Measurements from ENCODE around the gene CCT3. TPM values are rescaled to one million over a fixed set of nuclear protein-coding genes. Genes with fewer than 3 reads are reported as not detected.
"Not testable (repeated sequence)": the region's sequence is repeated elsewhere in the genome, so short reads cannot be mapped to it uniquely, and the experiment has no call there.

CCT3 gene
- total RNA-seq, 1 experiment from 2014 or later = 451 TPM

DNA sequence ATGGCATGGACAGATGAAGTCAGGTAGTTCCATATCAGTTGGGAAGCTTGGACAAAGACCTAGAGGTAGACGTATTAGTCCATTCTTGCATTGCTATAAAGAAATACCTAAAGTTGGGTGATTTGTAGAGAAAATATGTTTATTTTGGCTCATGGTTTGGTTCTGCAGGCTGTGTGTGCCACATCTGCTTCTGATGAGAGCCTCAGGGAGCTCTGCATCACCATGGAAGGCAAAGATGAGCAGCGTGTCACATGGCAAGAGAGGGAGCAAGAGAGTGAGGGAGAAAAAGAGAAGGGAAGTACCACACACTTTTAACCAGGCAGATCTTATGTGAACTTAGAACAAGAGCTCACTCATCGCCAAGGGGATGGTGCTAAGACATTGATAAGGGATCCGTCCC is 9.2 kb upstream of the CCT3 start:
- no TSS peak for BruUV-seq (replicated peaks)
- no peak overlapping the region for H3K4me3 ChIP-seq (ENCODE audit: low read depth in 2 of 2, low read length in 2 of 2)
- intact Hi-C loops (cut with micrococcal nuclease; ENCODE audit: unreplicated experiment) (no loop called here), in situ Hi-C loops (cut with HindIII; ENCODE audit: low pct_unique_long_range_greater_than_20kb, low sequenced_read_pairs) (no loop called here)
- CTCF ChIA-PET = no interaction called here
- H3K27ac ChIP-seq (ENCODE audit: low read length) = no peak overlapping the region
- POLR2A ChIA-PET = interaction anchor here (0.6 kb wide), 1 partner anchor 8 kb away, joined by 3 read pairs; no protein-coding TSS in a partner anchor
- no peaks in the 10 kb centered on the region for H3K4me1 ChIP-seq (ENCODE audit: control insufficient read depth, insufficient read depth, low read length)
- ATAC-seq (no peak), DNase-seq (ENCODE audit: low read depth, low spot score) (no peak)
- no peaks in the 10 kb centered on the region for H3K9me3 ChIP-seq (ENCODE audit: control insufficient read depth, insufficient read depth, low read depth, low read length)
- no peaks in the 10 kb centered on the region for H3K36me3 ChIP-seq (ENCODE audit: control insufficient read depth, insufficient read depth, low read length)
- TF ChIP-seq, protein P1, sequence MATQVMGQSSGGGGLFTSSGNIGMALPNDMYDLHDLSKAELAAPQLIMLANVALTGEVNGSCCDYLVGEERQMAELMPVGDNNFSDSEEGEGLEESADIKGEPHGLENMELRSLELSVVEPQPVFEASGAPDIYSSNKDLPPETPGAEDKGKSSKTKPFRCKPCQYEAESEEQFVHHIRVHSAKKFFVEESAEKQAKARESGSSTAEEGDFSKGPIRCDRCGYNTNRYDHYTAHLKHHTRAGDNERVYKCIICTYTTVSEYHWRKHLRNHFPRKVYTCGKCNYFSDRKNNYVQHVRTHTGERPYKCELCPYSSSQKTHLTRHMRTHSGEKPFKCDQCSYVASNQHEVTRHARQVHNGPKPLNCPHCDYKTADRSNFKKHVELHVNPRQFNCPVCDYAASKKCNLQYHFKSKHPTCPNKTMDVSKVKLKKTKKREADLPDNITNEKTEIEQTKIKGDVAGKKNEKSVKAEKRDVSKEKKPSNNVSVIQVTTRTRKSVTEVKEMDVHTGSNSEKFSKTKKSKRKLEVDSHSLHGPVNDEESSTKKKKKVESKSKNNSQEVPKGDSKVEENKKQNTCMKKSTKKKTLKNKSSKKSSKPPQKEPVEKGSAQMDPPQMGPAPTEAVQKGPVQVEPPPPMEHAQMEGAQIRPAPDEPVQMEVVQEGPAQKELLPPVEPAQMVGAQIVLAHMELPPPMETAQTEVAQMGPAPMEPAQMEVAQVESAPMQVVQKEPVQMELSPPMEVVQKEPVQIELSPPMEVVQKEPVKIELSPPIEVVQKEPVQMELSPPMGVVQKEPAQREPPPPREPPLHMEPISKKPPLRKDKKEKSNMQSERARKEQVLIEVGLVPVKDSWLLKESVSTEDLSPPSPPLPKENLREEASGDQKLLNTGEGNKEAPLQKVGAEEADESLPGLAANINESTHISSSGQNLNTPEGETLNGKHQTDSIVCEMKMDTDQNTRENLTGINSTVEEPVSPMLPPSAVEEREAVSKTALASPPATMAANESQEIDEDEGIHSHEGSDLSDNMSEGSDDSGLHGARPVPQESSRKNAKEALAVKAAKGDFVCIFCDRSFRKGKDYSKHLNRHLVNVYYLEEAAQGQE (IDR thresholded peaks at IDR 0.05; ENCODE audit: insufficient read depth in 1 of 2, low read depth in 2 of 2, low read length in 1 of 2) = no peak
- TF ChIP-seq SIN3A (IDR thresholded peaks at IDR 0.05; ENCODE audit: borderline replicate concordance, insufficient read depth, low read depth, low read length) = no peak
- no peak for TF ChIP-seq TCF7L2 (IDR thresholded peaks at IDR 0.05; ENCODE audit: low read depth, low read length)
- H3K27me3 ChIP-seq (ENCODE audit: control insufficient read depth, insufficient read depth, low read length) = no peaks in the 10 kb centered on the region

DNA sequence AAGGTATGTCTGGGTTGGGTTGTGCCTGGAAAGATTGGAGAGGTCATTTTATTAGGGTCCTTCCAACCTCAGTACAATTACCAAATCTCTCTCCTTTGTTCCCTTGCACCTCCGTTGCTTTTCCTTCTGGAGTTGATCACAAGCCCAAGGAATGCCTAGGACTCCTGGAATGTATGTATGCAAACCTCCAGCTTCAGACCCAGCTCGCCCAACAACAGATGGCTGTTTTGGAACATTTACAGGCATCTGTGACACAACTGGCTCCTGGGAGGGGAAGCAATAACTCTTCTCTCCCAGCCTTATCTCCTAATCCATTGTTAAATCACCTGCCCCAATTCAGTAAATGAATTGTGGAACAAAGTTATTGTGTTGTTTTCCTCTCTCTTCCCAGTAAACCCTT is 8.5 kb upstream of the CCT3 start:
- intact Hi-C loops (cut with micrococcal nuclease; ENCODE audit: unreplicated experiment) (no loop called here), in situ Hi-C loops (cut with HindIII; ENCODE audit: low pct_unique_long_range_greater_than_20kb, low sequenced_read_pairs) (no loop called here)
- DNase-seq (ENCODE audit: low read depth, low spot score) = no peak
- no peaks in the 10 kb centered on the region for H3K27me3 ChIP-seq (ENCODE audit: control insufficient read depth, insufficient read depth, low read length)
- no TSS peak for BruUV-seq (replicated peaks)
- no peaks in the 10 kb centered on the region for H3K36me3 ChIP-seq (ENCODE audit: control insufficient read depth, insufficient read depth, low read length)
- H3K4me1 ChIP-seq (ENCODE audit: control insufficient read depth, insufficient read depth, low read length) = no peaks in the 10 kb centered on the region
- H3K27ac ChIP-seq (ENCODE audit: low read length) = no peak overlapping the region
- H3K9me3 ChIP-seq (ENCODE audit: control insufficient read depth, insufficient read depth, low read depth, low read length) = no peaks in the 10 kb centered on the region
- TF ChIP-seq, protein P1 (IDR thresholded peaks at IDR 0.05; ENCODE audit: insufficient read depth in 1 of 2, low read depth in 2 of 2, low read length in 1 of 2) = no peak
- TF ChIP-seq POLR2AphosphoS5 (IDR thresholded peaks at IDR 0.05; ENCODE audit: low read depth, low read length) (no peak), TCF7L2 (IDR thresholded peaks at IDR 0.05; ENCODE audit: low read depth, low read length) (no peak)
- TF ChIP-seq, protein P2, sequence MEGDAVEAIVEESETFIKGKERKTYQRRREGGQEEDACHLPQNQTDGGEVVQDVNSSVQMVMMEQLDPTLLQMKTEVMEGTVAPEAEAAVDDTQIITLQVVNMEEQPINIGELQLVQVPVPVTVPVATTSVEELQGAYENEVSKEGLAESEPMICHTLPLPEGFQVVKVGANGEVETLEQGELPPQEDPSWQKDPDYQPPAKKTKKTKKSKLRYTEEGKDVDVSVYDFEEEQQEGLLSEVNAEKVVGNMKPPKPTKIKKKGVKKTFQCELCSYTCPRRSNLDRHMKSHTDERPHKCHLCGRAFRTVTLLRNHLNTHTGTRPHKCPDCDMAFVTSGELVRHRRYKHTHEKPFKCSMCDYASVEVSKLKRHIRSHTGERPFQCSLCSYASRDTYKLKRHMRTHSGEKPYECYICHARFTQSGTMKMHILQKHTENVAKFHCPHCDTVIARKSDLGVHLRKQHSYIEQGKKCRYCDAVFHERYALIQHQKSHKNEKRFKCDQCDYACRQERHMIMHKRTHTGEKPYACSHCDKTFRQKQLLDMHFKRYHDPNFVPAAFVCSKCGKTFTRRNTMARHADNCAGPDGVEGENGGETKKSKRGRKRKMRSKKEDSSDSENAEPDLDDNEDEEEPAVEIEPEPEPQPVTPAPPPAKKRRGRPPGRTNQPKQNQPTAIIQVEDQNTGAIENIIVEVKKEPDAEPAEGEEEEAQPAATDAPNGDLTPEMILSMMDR (IDR thresholded peaks at IDR 0.05) = no peak
- CTCF ChIA-PET = interaction anchor here (0.7 kb wide), 1 partner anchor 39 kb away, joined by 3 read pairs; no protein-coding TSS in a partner anchor
- POLR2A ChIA-PET = no interaction called here
- no peak overlapping the region for H3K4me3 ChIP-seq (ENCODE audit: low read depth in 2 of 2, low read length in 2 of 2)
- ATAC-seq = no peak

DNA sequence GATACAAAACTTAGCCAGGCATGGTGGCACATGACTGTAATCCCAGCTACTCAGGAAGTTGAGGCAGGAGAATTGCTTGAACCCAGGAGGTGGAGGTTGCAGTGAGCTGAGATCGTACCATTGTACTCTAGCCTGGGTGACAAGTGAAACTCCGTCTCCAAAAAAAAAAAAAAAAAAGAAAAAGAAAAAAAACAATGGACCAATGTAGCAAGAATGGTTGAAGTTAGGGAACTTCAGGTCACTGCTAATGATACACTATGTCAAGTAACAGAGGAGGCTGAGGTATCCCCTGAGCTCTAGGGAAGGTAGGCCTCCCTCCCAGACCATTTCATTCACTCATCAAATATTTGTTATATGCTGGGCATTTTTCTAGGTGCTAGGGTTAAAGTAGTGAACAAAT is 7.9 kb upstream of the CCT3 start:
- CTCF ChIA-PET = interaction anchor here (0.7 kb wide), 1 partner anchor 40 kb away, joined by 3 read pairs; no protein-coding TSS in a partner anchor
- not testable (repeated sequence) for H3K9me3 ChIP-seq (ENCODE audit: control insufficient read depth, insufficient read depth, low read depth, low read length)

More for the DNA sequence above, 7.9 kb upstream of the CCT3 start:
- in situ Hi-C loops (cut with HindIII; ENCODE audit: low pct_unique_long_range_greater_than_20kb, low sequenced_read_pairs); intact Hi-C loops (cut with micrococcal nuclease; ENCODE audit: unreplicated experiment); BruUV-seq (replicated peaks); H3K4me1 ChIP-seq (ENCODE audit: control insufficient read depth, insufficient read depth, low read length); POLR2A ChIA-PET; H3K4me3 ChIP-seq (ENCODE audit: low read depth in 2 of 2, low read length in 2 of 2); H3K36me3 ChIP-seq (ENCODE audit: control insufficient read depth, insufficient read depth, low read length); H3K27me3 ChIP-seq (ENCODE audit: control insufficient read depth, insufficient read depth, low read length); ATAC-seq; DNase-seq (ENCODE audit: low read depth, low spot score); H3K27ac ChIP-seq (ENCODE audit: low read length): not testable (repeated sequence)

Measured in Panc1 (cell line).